Stimulated activated naive CD8-positive, alpha-beta T cell treated with anti-CD3 and anti-CD28 coated beads, Interleukin-15, amount 100 ng/mL, for 72 hours (primary cell): ENCODE results near the gene PCMTD2.
"Not testable (repeated sequence)": the region's sequence is repeated elsewhere in the genome, so short reads cannot be mapped to it uniquely, and the experiment has no call there.

Experiments used
- ATAC-seq: fragments of 150-1000 bp; cut with Tn5 transposase; 2 replicates; pipeline ENCODE4 v1.10.0; 2021; ENCODE audit warnings: mild to moderate bottlenecking, moderate library complexity
- DNase-seq, 2 donors: peaks; one replicate each; pipeline ENCODE4 v3.0.0; 2021 to 2022
- H3K27ac Mint-ChIP-seq, 2 donors: one replicate each; pipeline ENCODE4 v1.8.0; 2022; ENCODE audit warnings: mild to moderate bottlenecking in 2 of 2, mixed read lengths in 2 of 2, moderate library complexity in 2 of 2
- H3K27me3 Mint-ChIP-seq: one replicate; pipeline ENCODE4 v1.8.0; 2022; ENCODE audit warnings: mixed read lengths
- H3K4me1 Mint-ChIP-seq: one replicate; pipeline ENCODE4 v1.8.0; 2022; ENCODE audit warnings: mild to moderate bottlenecking, mixed read lengths
- H3K4me3 Mint-ChIP-seq, 2 donors: one replicate each; pipeline ENCODE4 v1.8.0; 2022; ENCODE audit warnings: mild to moderate bottlenecking in 2 of 2, mixed read lengths in 2 of 2, moderate library complexity in 1 of 2
- H3K9me3 Mint-ChIP-seq, 2 donors: one replicate each; pipeline ENCODE4 v1.8.0; 2022; ENCODE audit warnings: mixed read lengths in 2 of 2

The PCMTD2 gene

DNA sequence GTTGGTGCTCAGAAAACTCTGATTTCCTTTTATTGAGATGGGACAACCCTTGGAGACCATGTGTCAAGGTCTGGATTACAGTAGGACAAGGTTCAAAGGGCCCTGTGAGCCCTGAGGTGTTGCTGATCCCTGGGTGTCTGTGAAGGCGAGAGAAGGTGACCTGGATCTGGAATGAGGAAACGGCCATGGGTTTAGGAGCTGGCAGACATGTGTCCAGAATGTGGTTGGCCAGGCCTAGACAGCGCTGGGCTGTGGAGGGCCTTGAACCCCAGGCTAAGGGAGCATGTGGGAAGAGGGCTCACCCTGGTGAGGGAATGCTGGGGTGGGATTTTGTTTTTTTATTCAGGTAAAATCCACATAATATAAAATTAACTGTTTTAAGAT lies 24.9 kb downstream of the PCMTD2 start:
- peak overlapping the region in 1 of 2 donors; percentile 60 for H3K27ac Mint-ChIP-seq
- H3K27me3 Mint-ChIP-seq, result no peaks in the 10 kb centered on the region
- H3K4me3 Mint-ChIP-seq, result no peak overlapping the region
- ATAC-seq (no peak), DNase-seq (no peak)
- peaks cover 27% of the 10 kb centered on the region for H3K4me1 Mint-ChIP-seq
- H3K9me3 Mint-ChIP-seq, result no peaks in the 10 kb centered on the region

DNA sequence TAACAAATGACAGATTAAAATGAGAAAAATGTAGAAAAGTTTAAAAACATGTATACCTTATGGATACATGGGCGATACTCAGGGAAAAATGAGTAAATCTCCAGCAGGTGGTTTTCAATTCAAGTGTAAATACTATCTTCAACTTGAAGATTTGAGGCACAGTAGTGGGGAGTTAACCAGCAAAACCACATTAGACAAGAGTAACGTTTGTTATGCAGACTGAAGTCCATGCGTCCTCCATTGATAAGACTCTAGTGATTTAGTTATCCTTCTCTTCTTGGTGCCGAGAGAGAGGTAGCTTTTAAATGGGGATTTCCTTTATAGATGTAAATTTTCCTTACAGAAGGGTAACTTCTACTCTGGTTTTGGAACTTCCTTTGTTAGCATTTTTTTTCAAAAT lies 28.1 kb downstream of the PCMTD2 start:
- peaks cover 26% of the 10 kb centered on the region for H3K4me1 Mint-ChIP-seq
- ATAC-seq, result no peak
- H3K27ac Mint-ChIP-seq, result no peak overlapping the region
- no peak overlapping the region for H3K4me3 Mint-ChIP-seq
- no peaks in the 10 kb centered on the region for H3K9me3 Mint-ChIP-seq
- DNase-seq, result no peak
- H3K27me3 Mint-ChIP-seq, result no peaks in the 10 kb centered on the region

DNA sequence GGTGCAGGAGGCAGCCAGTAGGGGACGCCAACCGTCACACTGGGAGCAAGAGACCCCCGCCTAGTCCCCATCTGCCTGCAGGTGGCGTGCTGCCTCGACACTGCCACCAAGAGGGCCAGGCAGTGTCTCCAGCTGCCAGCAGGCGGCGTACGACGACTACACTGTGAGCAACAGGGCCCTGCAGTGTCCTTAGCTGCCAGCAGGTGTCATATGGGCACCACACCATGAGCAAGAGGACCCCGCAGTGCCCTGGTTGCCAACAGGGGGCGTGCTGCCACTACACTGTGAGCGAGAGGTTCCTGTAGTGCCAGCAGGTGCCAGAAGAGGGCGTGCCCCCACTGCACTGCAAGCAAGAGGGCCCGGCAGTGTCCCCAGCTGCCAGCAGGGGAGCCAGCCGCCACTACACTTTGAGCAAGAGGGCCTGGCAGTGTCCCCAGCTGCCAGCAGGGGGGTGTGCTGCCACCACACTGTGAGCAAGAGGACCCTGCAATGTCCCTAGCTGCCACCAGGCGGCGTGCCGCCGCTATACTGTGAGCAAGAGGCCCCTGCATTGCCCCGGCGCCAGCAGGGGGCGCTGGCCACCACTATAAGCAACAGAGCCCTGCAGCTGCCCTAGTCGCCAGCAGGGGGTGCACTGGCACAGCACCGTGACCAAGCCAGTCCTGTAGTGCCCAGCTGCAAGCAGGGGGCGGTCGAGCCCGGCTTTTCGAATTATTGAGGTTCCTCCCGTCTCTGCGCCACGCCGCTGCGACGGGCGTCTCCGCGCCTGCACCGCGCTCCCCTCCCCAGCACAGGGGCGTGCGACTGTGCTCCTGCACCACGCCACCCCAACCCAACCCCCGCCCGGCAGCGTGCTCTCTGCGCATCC lies 30.3 kb downstream of the PCMTD2 start:
- H3K4me3 Mint-ChIP-seq, H3K9me3 Mint-ChIP-seq, H3K27me3 Mint-ChIP-seq, H3K4me1 Mint-ChIP-seq: not testable (repeated sequence)
- DNase-seq (peak; percentile 98 to 99), ATAC-seq (peak; percentile 94)
- H3K27ac Mint-ChIP-seq, result peak overlapping the region in 1 of 2 donors; percentile 42

DNA sequence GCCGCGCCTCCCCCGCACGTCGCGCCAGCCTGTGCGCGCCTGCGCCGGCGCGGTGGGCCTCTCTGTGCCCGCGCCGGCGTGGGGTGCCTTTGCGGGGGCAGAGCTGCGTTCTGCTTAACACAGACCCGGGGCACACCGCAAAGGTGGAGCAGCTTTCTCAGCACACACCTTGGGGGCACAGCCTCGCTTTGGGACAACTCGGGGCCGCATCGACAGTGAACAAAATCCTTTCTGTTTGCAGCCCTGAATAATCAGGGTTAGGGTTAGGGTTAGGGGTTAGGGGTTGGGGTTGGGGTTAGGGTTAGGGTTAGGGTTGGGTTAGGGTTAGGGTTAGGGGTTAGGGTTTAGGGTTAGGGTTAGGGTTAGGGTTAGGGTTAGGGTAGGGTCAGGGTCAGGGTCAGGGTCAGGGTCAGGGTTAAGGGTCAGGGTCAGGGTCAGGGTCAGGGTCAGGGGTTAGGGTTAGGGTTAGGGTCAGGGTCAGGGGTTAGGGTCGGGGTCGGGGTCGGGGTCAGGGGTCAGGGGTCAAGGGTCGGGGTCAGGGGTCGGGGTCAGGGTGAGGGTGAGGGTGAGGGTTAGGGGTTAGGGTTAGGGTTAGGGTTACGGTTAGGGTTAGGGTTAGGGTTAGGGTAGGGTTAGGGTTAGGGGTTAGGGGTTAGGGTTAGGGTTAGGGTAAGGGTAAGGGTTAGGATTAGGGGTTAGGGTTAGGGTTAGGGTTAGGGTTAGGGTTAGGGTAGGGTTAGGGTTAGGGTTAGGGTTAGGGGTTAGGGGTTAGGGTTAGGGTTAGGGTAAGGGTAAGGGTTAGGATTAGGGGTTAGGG lies 31.1 kb downstream of the PCMTD2 start:
- not testable (repeated sequence) for H3K4me1 Mint-ChIP-seq, H3K9me3 Mint-ChIP-seq, ATAC-seq, DNase-seq, H3K27ac Mint-ChIP-seq, H3K4me3 Mint-ChIP-seq, H3K27me3 Mint-ChIP-seq

DNA sequence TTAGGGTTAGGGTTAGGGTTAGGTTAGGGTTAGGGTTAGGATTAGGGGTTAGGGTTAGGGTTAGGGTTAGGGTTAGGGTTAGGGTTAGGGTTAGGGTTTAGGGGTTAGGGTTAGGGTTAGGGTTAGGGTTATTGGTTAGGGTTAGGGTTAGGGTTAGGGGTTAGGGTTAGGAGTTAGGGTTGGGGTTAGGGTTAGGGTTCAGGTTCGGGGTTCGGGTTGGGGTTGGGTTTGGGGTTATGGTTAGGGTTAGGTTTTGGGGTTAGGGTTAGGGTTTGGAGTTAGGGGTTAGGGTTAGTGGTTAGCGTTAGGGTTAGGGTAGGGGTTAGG lies 31.7 kb downstream of the PCMTD2 start:
- H3K9me3 Mint-ChIP-seq, H3K4me3 Mint-ChIP-seq, H3K27ac Mint-ChIP-seq, H3K27me3 Mint-ChIP-seq, H3K4me1 Mint-ChIP-seq, DNase-seq, ATAC-seq: not testable (repeated sequence)

DNA sequence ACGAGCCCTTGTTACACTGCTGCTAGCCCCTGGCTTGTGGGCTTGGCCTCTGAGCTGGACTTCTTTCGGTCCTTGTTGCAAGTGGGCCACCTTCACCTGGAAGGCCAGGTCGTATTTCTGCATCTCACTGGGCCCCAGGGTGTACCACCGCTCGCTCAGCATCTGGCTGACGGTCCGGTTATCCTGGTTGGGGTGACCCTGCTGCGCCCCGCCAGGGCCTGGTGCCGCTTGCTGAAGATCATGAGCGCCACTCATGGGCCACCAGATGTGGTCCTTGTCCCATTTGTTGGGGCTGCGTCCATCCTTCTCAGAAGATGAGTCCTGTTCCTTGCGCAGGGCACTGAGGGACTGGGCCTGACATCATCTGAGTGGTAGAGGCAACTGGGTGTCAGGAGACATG lies 36.6 kb downstream of the PCMTD2 start:
- not testable (repeated sequence) for DNase-seq, H3K27me3 Mint-ChIP-seq, ATAC-seq, H3K9me3 Mint-ChIP-seq, H3K4me3 Mint-ChIP-seq, H3K4me1 Mint-ChIP-seq, H3K27ac Mint-ChIP-seq

DNA sequence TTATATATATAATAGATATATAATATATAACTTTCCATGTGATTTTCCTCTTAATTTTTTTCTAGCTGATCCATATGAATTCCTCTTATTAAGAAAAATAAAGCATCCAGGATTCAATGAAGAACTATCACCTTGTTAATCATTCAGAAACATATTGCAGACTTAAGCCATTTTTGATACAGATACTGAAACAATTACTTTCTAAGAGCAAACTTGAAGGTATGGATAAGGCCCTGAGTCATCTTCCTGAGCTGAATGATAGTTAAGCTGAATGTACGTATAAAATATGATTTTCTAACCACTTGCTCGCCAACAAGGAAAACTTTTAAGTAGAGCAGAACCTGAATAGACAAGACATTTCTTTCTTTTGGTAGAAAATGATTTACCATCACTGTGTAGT lies 47.5 kb downstream of the PCMTD2 start:
- H3K4me3 Mint-ChIP-seq, H3K9me3 Mint-ChIP-seq, DNase-seq, H3K27me3 Mint-ChIP-seq, H3K27ac Mint-ChIP-seq, H3K4me1 Mint-ChIP-seq, ATAC-seq: not testable (repeated sequence)

DNA sequence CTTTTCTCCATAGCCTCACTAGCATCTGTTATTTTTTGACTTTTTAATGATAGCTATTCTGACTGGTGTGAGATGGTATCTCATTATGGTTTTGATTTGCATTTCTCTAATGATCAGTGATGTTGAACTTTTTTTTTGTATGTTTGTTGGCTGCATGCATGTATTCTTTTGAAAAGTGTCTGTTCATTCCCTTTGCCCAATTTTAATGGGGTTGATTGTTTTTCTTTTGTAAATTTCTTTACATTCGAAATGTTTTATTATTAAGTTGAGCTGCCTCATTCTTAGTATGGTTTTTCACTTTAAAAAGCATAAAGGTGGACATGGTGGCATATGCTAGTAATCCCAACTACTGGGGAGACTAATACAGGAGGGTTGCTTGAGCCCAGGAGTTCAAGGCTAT lies 58.2 kb downstream of the PCMTD2 start:
- not testable (repeated sequence) for DNase-seq, H3K27me3 Mint-ChIP-seq, H3K4me3 Mint-ChIP-seq, H3K27ac Mint-ChIP-seq, H3K9me3 Mint-ChIP-seq, H3K4me1 Mint-ChIP-seq, ATAC-seq

DNA sequence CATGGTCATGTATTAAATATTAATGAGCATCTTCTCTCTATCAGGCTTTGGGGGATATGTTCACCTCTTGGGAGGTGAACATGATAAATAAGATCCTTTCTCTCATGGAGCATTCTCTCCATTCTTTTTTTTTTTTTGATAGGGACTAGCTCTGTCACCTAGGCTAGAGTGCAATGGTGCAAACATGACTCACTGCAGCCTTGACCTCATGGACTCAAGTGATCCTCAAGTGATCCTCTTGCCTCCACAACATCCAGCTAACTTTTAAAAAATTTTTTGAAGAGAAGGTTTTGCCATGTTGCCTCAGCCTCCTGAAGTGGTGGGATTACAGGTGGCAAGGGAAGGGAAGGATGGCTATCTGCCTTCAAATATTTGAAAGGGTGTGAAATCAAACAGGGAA lies 59.8 kb downstream of the PCMTD2 start:
- H3K4me1 Mint-ChIP-seq, H3K9me3 Mint-ChIP-seq, ATAC-seq, H3K27me3 Mint-ChIP-seq, DNase-seq, H3K4me3 Mint-ChIP-seq, H3K27ac Mint-ChIP-seq: not testable (repeated sequence)

DNA sequence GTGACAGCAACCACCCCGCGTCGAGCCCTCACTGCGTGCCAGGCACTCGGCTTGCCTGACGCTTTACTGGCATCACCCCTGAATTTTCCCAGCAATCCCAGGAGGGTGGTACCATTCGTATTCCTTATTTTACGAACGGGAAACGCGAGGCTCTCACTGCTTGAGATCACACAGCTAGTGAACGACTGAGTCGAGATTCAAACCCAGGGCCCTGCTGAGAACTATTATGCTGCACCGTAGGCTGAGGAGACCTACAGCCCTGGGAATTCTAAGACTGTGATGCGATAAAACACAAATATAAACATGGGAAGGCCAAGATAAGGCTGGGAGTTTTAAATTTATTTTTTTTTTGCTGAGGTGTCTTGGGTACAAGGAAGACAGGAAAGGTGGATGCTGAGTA lies 60.3 kb downstream of the PCMTD2 start:
- H3K9me3 Mint-ChIP-seq, H3K27me3 Mint-ChIP-seq, H3K4me1 Mint-ChIP-seq, H3K27ac Mint-ChIP-seq, H3K4me3 Mint-ChIP-seq, DNase-seq, ATAC-seq: not testable (repeated sequence)

DNA sequence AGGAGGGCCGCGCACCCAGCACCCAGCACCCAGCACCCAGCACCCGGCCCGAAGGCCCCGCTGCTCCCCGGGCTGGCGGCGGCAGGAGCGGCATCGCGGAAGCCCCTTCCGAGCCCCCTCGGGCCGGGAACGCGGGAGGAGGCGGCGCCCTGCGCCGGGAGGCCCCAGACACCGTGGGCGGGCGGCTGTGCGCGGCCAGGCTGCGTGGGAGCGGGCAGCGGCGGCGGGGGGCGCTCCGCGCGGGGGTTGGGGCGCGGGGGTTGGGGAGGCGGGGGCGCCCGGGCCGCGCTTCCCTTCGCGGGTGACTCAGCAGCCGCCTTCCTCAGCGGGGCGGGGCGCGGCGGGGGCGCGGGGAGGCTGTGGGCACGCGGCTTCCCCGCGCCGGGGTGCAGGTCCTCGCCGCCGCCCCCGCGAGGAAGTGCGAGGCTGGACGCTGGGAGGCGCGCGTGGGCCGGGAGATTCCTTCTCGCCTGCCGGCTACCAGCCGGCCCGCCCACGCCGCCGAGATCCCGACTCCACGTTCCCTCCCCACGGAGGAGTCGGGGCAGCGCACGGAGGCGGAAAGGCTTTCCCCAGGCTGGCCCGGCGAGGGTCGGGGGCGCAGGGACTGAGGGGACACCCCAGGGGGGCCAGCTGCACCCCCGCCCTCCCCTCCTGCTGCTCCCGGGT lies 61.0 kb downstream of the PCMTD2 start:
- H3K4me3 Mint-ChIP-seq, H3K27ac Mint-ChIP-seq, H3K27me3 Mint-ChIP-seq, DNase-seq, H3K4me1 Mint-ChIP-seq, H3K9me3 Mint-ChIP-seq, ATAC-seq: not testable (repeated sequence)

DNA sequence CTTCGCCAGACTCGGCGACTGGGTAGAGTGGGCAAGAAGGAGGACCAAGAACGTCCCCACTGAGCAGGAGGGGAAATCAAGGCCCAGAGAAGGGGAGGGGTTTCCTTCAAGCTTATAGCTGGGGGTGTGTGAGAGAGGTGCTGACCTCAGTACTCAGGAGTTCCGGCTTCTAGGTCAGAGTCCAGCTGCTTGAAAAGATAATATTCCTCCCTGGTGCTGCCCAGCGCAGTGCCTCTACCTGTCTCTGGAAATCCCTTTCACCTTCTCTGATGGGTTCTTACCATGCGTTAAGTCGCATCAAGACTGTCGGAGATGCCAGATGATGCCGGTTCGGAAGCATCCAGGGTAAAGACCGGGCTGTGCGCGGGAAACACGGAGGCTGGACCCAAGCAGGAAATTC lies 61.8 kb downstream of the PCMTD2 start:
- H3K27me3 Mint-ChIP-seq, H3K27ac Mint-ChIP-seq, H3K4me3 Mint-ChIP-seq, ATAC-seq, DNase-seq, H3K9me3 Mint-ChIP-seq, H3K4me1 Mint-ChIP-seq: not testable (repeated sequence)

DNA sequence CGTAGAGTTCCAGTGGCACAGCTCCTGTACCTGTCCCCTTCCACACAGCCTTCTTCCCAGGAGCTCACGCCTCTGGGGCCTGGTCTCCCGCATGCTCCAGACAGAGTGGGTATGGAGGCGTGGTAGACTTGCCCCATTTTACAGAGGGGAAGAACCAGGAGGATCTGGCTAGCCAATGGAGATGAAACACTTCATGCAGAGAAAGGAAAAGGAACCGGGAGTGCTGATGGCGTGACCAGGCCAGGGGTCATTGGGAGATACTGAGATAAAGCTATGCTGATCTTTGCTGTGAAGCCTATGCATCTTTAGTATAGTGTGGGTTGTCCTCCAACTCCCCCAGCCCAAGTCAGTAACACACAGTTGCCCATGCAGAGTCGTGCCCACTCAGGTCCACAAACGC lies 62.5 kb downstream of the PCMTD2 start:
- not testable (repeated sequence) for H3K27me3 Mint-ChIP-seq, ATAC-seq, H3K27ac Mint-ChIP-seq, H3K9me3 Mint-ChIP-seq, DNase-seq, H3K4me3 Mint-ChIP-seq, H3K4me1 Mint-ChIP-seq

DNA sequence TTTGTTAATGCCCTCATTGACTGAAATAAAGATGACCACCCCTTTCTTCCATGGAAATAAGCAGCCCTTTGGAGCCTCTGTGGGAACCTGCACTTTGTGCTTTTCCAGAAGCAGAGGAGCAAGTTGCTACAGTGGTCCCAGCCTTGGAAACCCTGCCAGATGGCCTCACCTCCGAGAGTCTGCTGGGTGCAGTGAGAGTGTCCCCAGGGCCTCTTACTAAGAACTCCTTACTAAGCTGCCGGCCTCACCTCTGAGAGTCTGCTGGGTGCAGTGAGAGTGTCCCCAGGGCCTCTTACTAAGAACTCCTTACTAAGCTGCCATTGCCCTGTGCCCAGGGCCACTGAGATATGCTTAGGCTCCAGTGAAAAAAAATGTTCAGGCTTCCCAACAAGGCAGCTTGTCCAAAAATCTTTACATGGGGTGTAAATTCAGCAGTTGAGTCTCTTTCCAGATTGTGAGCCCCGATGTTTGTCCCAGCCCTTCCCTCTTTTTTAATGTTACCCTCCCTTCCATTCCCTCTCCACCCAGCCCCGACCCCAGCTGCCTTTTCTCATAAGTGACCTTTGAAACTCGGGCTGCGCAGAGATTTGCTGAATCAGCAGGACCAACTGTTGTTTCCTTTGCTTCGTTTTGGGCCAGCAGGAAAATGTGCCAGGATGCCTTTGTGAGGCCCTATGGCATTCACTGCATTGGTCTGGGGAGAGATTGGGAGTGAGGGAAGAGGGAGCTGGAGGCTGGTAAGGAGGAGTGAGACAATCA lies 66.7 kb downstream of the PCMTD2 start:
- not testable (repeated sequence) for H3K4me3 Mint-ChIP-seq, H3K27ac Mint-ChIP-seq
- peaks cover 28% of the 10 kb centered on the region for H3K27me3 Mint-ChIP-seq

More for the DNA sequence above, 66.7 kb downstream of the PCMTD2 start:
- H3K4me1 Mint-ChIP-seq, ATAC-seq, DNase-seq, H3K9me3 Mint-ChIP-seq: not testable (repeated sequence)
